SU-DHL-6 (cell line): ENCODE data around the gene RYK.

Experiments used
- H2AFZ ChIP-seq: fragments of 200-600 bp; sonication (generic); 2 replicates; pipeline ENCODE4 v1.6.1; 2014; ENCODE audit warnings: low read depth, mild to moderate bottlenecking, moderate library complexity, mixed read lengths, antibody characterized with exemption, low read length; ENCODE audit not compliant: severe bottlenecking
- H3F3A ChIP-seq: fragments of 200-600 bp; shearing (Covaris generic); 2 replicates; pipeline ENCODE4 v1.6.0; 2016; ENCODE audit warnings: antibody characterized with exemption, mild to moderate bottlenecking; ENCODE audit not compliant: insufficient read depth
- H3K27ac ChIP-seq: fragments of 200-600 bp; sonication (generic); 2 replicates; pipeline ENCODE4 v1.5.1; 2016; ENCODE audit warnings: low read depth, mild to moderate bottlenecking, low read length, moderate library complexity, mixed read lengths
- H3K27me3 ChIP-seq: fragments of 200-600 bp; sonication (generic), shearing (Covaris generic); 2 replicates; pipeline ENCODE4 v1.6.0; 2014; ENCODE audit warnings: mild to moderate bottlenecking, low read length
- H3K36me3 ChIP-seq: fragments of 200-600 bp; sonication (generic); 2 replicates; pipeline ENCODE4 v1.6.1; 2014; ENCODE audit warnings: mild to moderate bottlenecking, low read length, mixed read lengths
- H3K4me2 ChIP-seq: fragments of 300-600, 200-600 bp; shearing (Covaris generic), sonication (generic); 2 replicates; pipeline ENCODE4 v1.6.0; 2014; ENCODE audit warnings: low read length, low read depth, mild to moderate bottlenecking; ENCODE audit not compliant: poor library complexity, severe bottlenecking
- H3K4me3 ChIP-seq: fragments of 200-600 bp; sonication (generic); 2 replicates; pipeline ENCODE4 v1.5.1; 2014; ENCODE audit warnings: antibody characterized with exemption, low read length, mild to moderate bottlenecking, mixed read lengths; ENCODE audit not compliant: insufficient read depth, poor library complexity, severe bottlenecking
- H3K79me2 ChIP-seq: fragments of 200-600 bp; sonication (generic); 2 replicates; pipeline ENCODE4 v1.6.1; 2014; ENCODE audit warnings: mild to moderate bottlenecking, low read length, moderate library complexity; ENCODE audit not compliant: insufficient read depth
- H3K9ac ChIP-seq: fragments of 200-600 bp; sonication (generic); 2 replicates; pipeline ENCODE4 v1.7.0; 2014; ENCODE audit warnings: mild to moderate bottlenecking, low read length
- H3K9me2 ChIP-seq: fragments of 200-600 bp; sonication (generic); replicated peaks from 2 replicates; pipeline ENCODE4 v1.6.1; 2014; ENCODE audit warnings: low read length; ENCODE audit not compliant: insufficient read depth
- H3K9me3 ChIP-seq: fragments of 200-600 bp; sonication (generic); 2 replicates; pipeline ENCODE4 v1.6.1; 2014; ENCODE audit warnings: low read length, mixed read lengths; ENCODE audit not compliant: insufficient read depth
- H4K20me1 ChIP-seq: fragments of 200-600 bp; sonication (generic); 2 replicates; pipeline ENCODE4 v1.6.1; 2014; ENCODE audit warnings: low read depth, mild to moderate bottlenecking, antibody characterized with exemption, low read length, moderate library complexity, mixed read lengths
- EZH2phosphoT487 ChIP-seq: fragments of 200-600 bp; sonication (generic), shearing (Covaris generic); conservative IDR thresholded peaks from 2 replicates; pipeline ENCODE4 v1.6.1; 2018; ENCODE audit warnings: mild to moderate bottlenecking, antibody characterized with exemption, low read length, moderate library complexity, mixed read lengths
- TF ChIP-seq, protein P1 (sequence below): fragments of 200-600 bp; sonication (generic); IDR thresholded peaks from one replicate; pipeline ENCODE4 v1.5.1; 2017; ENCODE audit warnings: antibody characterized with exemption, mild to moderate bottlenecking, low read length, moderate library complexity; ENCODE audit not compliant: insufficient read depth, poor library complexity, severe bottlenecking

Gene RYK

DNA sequence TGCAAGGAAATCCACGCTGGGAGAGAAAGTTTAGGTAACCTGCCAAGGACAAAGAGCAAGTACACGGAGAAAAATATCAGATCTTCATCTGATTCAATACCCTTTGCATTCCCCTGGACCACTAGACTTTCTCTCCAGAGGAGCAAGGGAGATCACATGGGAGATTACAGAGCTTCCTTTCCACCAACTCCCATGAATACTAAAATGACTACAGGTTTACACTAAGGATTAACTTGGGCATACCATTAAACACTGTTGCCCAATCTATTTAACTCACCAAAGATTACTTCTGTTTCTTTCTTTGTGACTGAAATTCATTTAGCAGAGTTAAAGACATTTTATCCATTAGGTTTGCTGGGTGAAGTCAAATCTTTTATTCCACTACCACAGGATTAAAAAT, 71.2 kb downstream of the RYK start:
- Histone ChIP-seq H3K4me2 (no peak overlapping the region), H3K27ac (no peak overlapping the region), H3K27me3 (no peaks in the 10 kb centered on the region), H2AFZ (no peak overlapping the region), H3K9ac (no peak overlapping the region), H4K20me1 (no peaks in the 10 kb centered on the region), H3K4me3 (no peak overlapping the region), H3K9me2 (no peaks in the 10 kb centered on the region), H3K36me3 (peaks cover 3% of the 10 kb centered on the region; the same call in 1 of the 2 replicates), H3K79me2 (no peaks in the 10 kb centered on the region), H3K9me3 (no peaks in the 10 kb centered on the region), H3F3A (no peaks in the 10 kb centered on the region)
- TF ChIP-seq, protein P1, sequence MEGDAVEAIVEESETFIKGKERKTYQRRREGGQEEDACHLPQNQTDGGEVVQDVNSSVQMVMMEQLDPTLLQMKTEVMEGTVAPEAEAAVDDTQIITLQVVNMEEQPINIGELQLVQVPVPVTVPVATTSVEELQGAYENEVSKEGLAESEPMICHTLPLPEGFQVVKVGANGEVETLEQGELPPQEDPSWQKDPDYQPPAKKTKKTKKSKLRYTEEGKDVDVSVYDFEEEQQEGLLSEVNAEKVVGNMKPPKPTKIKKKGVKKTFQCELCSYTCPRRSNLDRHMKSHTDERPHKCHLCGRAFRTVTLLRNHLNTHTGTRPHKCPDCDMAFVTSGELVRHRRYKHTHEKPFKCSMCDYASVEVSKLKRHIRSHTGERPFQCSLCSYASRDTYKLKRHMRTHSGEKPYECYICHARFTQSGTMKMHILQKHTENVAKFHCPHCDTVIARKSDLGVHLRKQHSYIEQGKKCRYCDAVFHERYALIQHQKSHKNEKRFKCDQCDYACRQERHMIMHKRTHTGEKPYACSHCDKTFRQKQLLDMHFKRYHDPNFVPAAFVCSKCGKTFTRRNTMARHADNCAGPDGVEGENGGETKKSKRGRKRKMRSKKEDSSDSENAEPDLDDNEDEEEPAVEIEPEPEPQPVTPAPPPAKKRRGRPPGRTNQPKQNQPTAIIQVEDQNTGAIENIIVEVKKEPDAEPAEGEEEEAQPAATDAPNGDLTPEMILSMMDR, result no peak
- TF ChIP-seq EZH2phosphoT487, result no peak

DNA sequence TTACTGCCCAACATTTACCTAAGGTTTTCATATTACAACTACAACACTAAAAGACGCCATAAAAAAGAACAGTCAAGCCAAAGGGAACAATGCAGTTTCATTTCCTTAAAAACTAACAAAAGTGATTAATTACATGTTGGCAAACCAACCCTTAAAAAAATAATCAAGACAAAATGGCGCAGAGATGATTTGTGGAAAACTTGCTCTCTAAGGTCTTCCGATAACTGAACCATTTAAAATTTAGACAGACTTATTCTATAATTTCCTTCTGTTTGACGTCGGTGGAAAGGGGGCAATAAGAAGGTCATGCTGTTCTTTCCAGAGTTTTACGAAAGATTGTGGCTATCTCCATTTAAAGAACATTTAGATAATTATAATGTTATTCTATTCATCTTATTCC, 87.6 kb downstream of the RYK start:
- no peaks in the 10 kb centered on the region for H3K79me2 ChIP-seq
- TF ChIP-seq, protein P1, result no peak
- no peak for TF ChIP-seq EZH2phosphoT487
- 0 out of 2 replicates have a peak, but pooled peaks cover 3% of the 10 kb centered on the region for H3K36me3 ChIP-seq
- no peaks in the 10 kb centered on the region for H3K9me3 ChIP-seq
- no peak overlapping the region for H3K27ac ChIP-seq
- no peak overlapping the region for H3K9ac ChIP-seq
- no peak overlapping the region for H2AFZ ChIP-seq
- no peaks in the 10 kb centered on the region for H3K27me3 ChIP-seq
- H4K20me1 ChIP-seq, result no peaks in the 10 kb centered on the region
- H3K4me2 ChIP-seq, result no peak overlapping the region
- H3K9me2 ChIP-seq, result no peaks in the 10 kb centered on the region
- H3K4me3 ChIP-seq, result no peak overlapping the region
- H3F3A ChIP-seq, result no peaks in the 10 kb centered on the region

DNA sequence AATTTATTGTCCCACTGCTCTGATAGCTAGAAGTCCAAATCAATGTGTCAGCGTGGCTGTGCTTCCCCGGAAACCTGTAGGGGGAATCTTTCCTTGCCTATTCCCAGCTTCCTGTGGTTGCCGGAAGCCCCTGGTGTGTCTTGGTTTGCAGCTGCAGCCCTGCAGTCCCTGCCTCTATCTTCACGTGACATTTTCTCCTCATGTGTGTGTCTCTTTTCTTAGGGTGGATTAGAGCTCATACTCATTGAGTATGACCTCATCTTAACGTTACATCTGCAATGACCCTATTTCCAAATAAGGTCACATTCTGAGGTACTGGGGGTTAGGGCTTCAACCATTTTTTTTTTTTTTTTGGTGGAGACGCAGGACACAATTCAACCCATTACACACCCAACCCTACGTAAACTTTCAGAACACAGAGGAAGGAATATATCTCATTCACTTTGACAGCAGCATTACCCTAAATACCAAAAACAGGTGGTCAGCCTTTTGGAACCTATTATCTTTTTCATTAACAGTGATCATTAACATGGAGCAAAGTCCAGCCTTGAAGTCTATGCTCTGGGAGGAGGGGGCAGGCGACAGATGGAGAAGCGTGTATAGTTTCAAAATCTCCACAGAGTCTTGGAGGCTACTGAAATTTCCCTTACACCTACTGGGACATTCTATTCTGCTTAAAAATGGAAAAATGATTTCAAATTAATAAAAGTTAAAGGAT, 88.6 kb downstream of the RYK start:
- Histone ChIP-seq H3F3A (no peaks in the 10 kb centered on the region), H3K4me3 (no peak overlapping the region), H3K79me2 (no peaks in the 10 kb centered on the region), H3K4me2 (no peak overlapping the region), H4K20me1 (no peaks in the 10 kb centered on the region), H3K9me2 (no peaks in the 10 kb centered on the region), H3K9me3 (no peaks in the 10 kb centered on the region), H3K27ac (no peak overlapping the region), H2AFZ (no peak overlapping the region), H3K9ac (no peak overlapping the region), H3K27me3 (no peaks in the 10 kb centered on the region), H3K36me3 (0 out of 2 replicates have a peak, but pooled peaks cover 3% of the 10 kb centered on the region)
- TF ChIP-seq, protein P1, result no peak
- TF ChIP-seq EZH2phosphoT487, result no peak
